Breast epithelium (tissue), 3 donors: Measurements from ENCODE around the gene ACOT13.

ENCODE experiments used
- POLR2A ChIP-seq: fragments of 450-650 bp; IDR thresholded peaks from one replicate; pipeline ENCODE4 v1.6.1; 2016; ENCODE audit warnings: antibody characterized with exemption, mild to moderate bottlenecking, moderate library complexity
- TF ChIP-seq, protein P1 (sequence below), 3 donors: fragments of 450-650 bp; IDR thresholded peaks; one replicate each; pipeline ENCODE4 v1.5.1; 2016 to 2017; ENCODE audit warnings: antibody characterized with exemption in 3 of 3, mild to moderate bottlenecking in 3 of 3, moderate library complexity in 3 of 3

DNA sequence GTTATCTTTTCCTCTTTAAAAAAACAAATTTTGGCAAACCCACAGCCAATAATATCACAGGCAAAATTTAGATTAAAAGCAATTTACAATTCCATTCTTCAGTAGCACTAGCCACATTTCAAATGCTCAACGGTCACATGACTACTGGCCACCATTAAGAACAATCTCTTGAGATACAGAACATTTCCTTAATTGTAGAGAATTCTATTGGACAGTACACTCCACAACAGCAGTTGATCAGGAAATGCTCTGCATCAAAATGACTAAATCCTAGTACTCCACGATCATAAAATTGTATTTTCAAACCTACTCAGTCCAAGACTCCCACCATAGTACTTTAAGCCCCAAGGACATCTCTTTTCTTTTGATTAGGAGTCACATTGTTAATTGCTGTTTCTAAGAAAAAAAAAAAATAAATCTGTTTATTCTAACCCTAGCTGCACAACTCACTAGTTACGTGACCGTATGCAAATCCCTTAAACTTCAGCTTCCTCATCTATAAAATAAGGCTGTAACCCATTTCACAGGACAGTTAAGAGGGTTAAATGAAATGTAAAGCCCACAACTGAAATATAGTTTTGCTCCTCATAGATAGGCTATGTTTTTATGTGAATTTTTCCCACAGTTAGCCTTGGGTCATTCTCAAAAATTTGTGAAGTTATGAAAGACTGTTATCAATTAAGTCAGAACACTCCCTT is 42.3 kb downstream of the ACOT13 start:
- TF ChIP-seq, protein P1, sequence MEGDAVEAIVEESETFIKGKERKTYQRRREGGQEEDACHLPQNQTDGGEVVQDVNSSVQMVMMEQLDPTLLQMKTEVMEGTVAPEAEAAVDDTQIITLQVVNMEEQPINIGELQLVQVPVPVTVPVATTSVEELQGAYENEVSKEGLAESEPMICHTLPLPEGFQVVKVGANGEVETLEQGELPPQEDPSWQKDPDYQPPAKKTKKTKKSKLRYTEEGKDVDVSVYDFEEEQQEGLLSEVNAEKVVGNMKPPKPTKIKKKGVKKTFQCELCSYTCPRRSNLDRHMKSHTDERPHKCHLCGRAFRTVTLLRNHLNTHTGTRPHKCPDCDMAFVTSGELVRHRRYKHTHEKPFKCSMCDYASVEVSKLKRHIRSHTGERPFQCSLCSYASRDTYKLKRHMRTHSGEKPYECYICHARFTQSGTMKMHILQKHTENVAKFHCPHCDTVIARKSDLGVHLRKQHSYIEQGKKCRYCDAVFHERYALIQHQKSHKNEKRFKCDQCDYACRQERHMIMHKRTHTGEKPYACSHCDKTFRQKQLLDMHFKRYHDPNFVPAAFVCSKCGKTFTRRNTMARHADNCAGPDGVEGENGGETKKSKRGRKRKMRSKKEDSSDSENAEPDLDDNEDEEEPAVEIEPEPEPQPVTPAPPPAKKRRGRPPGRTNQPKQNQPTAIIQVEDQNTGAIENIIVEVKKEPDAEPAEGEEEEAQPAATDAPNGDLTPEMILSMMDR (IDR thresholded peaks at IDR 0.05), result no peak
- no peak for TF ChIP-seq POLR2A
